Heart left ventricle (tissue), 16 donors: ENCODE data around the gene VPS33A. TPM values are rescaled to one million over a fixed set of nuclear protein-coding genes. Genes with fewer than 3 reads are reported as not detected.
A peak's percentile ranks its signal among the peaks of the same experiment; 100 is the strongest.

Experiments used
- ATAC-seq, 4 donors: fragments of 200-7000 bp; cut with Tn5 transposase; one replicate each; pipeline ENCODE4 v1.9.1; 2020 to 2022; ENCODE audit warnings: moderate library complexity in 4 of 4, mild to moderate bottlenecking in 3 of 4, moderate number of reproducible peaks in 1 of 4
- DNase-seq, 5 donors: peaks; one replicate each; pipeline ENCODE4 v3.0.0-alpha.2; 2020
- H3K27ac ChIP-seq, 12 donors: fragments of 200-600 bp; sonication (generic) in 4 of 12; one replicate each; pipeline versions ENCODE4 v1.5.0 to v1.8.0; 2016 to 2022; ENCODE audit warnings: mild to moderate bottlenecking in 2 of 12
- H3K27me3 ChIP-seq, 9 donors: fragments of 200-600 bp; sonication (generic) in 2 of 9; one replicate each; pipeline versions ENCODE4 v1.5.1 to v1.8.0; 2016 to 2022; ENCODE audit warnings: mild to moderate bottlenecking in 3 of 9
- H3K36me3 ChIP-seq, 9 donors: fragments of 200-600 bp; sonication (generic) in 2 of 9; one replicate each; pipeline versions ENCODE4 v1.5.0 to v1.8.0; 2018 to 2022; ENCODE audit warnings: mild to moderate bottlenecking in 2 of 9
- H3K4me1 ChIP-seq, 12 donors: fragments of 200-600 bp; sonication (generic) in 4 of 12; one replicate each; pipeline versions ENCODE4 v1.5.0 to v1.8.0; 2016 to 2022; ENCODE audit warnings: mild to moderate bottlenecking in 3 of 12
- H3K4me3 ChIP-seq, 12 donors: fragments of 200-600 bp; sonication (generic) in 4 of 12; one replicate each; pipeline versions ENCODE4 v1.5.0 to v1.8.0; 2017 to 2022; ENCODE audit warnings: mild to moderate bottlenecking in 9 of 12, moderate library complexity in 4 of 12
- H3K9me3 ChIP-seq, 12 donors: fragments of 200-600 bp; sonication (generic) in 4 of 12; one replicate each; pipeline versions ENCODE4 v1.5.0 to v1.8.0; 2016 to 2022; ENCODE audit warnings: mild to moderate bottlenecking in 1 of 12
- POLR2A ChIP-seq, 2 donors: fragments of 450-650 bp; IDR thresholded peaks; one replicate each; pipeline ENCODE4 v1.6.1; 2017; ENCODE audit warnings: antibody characterized with exemption in 2 of 2, mild to moderate bottlenecking in 2 of 2, moderate library complexity in 2 of 2
- WGBS, 4 donors: extraction: QIAGEN DNeasy Blood & Tissue Kit in 2 of 4; methylation state at CpG; one replicate each; pipeline versions ENCODE4 v1.1.5 to v1.1.7; 2013 to 2018; 5-methylcytosine and 5-hydroxymethylcytosine counted together
- intact Hi-C, 10 donors: fragments of 100-400 bp; cut with DNase I; formaldehyde crosslinking; loops; one replicate each; pipeline versions ENCODE4 v1.11.1 to v1.14.2; 2022
- polyA plus RNA-seq, 2 donors: library from polyadenylated mRNA; stranded (reverse); fragments of 200-250 nt; gene quantifications; one replicate each; pipeline ENCODE4 v1.2.3, GENCODE V29; 2013
- total RNA-seq, 9 donors: library from RNA; depleted of rRNA in 2 of 9; stranded (reverse); fragments of >200 nt in 2 of 9; fragmentation: NEBNext Ultra II Directional in 3 of 9; extraction: Animal tissue kit (Norgen Biotek cat#: 25700) in 3 of 9; gene quantifications; one replicate each; pipeline versions ENCODE4 v1.1.0 to v1.2.4, GENCODE V29; 2016 to 2023
- TF ChIP-seq, protein P1 (sequence below), 12 donors: fragments of 200-600 bp; sonication (generic) in 4 of 12; IDR thresholded peaks; one replicate each; pipeline versions ENCODE4 v1.5.0 to v1.8.0; 2018 to 2022; ENCODE audit warnings: antibody characterized with exemption in 12 of 12, mild to moderate bottlenecking in 5 of 12
- donor health status: ischemic (EF 13 %, LVEDD 7.1; RV severe dilation, severe dysfunction).
- donor health status: healthy with polysubstance abuse.
- donor health status: DM: no; HTN: yes; CAD: no.
- donor health status: DM: no; HTN: no; CAD: no.
- donor health status: ischemic (EF 25% LVEDD 6.9; RV normal size, moderate dysfunction).
- donor health status: ischemic (EF 25% LVEDD 5.7; RV mildly dilated, moderate dysfunction).
- donor health status: healthy.
- donor health status: DM: yes; HTN: yes; CAD: no.
- donor health status: ischemic (EF 35%, LVEDD 5.7; RV mildly dilated, moderate dysfunction).
- donor health status: nonischemic (EF 11% LVEDD 7.7; RV severe dilation, severe dysfunction).
- donor health status: DM: yes; HTN: yes; CAD: no.
- donor health status: PGD.
- donor health status: ischemic (EF 29% LVEDD 5.4; RV normal size, mild dysfunction).
- donor health status: nonischemic (EF 23%, LVEDD 6.1; RV moderate dilation, normal function).

The VPS33A gene
- total and polyA plus RNA-seq, 11 donors, result 5.6 to 16.7 (median 13.2) TPM

DNA sequence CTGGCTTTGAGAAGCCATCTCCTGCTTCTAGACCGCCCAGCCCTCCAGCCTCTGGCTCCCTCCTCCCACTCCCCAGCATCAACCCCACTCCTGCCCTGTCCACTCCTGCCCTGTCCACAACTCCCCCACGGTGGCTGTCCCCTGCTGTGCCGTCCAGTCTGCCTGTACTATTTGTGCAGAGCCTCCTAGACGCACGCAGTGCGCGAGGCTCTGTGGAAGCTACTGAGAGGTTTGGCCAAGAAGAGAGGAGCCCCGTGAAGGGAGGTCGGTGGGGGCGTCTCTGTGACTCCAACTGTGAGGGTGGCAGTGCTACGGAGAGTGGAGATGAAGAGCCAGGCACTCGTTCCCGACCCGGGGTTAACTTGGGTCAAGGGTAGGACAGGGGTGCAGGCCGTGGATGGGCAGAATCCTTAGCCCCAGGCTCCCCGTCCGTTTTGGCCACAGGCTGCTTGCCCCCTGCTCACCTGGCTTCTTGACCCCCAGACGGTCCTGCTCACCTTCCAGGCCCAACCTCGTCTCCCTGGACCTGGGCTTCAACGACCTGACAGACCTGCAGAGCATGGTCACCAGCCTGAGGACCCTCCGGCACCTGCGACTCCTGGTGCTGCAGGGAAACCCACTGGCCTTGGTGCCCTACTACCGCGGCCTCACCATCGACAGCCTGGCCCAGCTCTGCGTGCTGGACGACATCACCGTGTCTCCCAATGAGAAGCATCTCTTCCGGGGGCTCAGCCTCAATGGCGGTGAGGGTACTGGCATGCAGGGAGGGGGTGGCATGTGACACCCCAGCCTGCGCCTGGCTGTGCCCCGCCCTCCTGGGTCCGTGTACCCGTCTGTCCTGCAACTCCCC lies 76.4 kb downstream of the VPS33A start:
- no peak overlapping the region for H3K4me3 ChIP-seq
- no peaks in the 10 kb centered on the region for H3K36me3 ChIP-seq
- no peak overlapping the region for H3K27ac ChIP-seq
- TF ChIP-seq, protein P1, sequence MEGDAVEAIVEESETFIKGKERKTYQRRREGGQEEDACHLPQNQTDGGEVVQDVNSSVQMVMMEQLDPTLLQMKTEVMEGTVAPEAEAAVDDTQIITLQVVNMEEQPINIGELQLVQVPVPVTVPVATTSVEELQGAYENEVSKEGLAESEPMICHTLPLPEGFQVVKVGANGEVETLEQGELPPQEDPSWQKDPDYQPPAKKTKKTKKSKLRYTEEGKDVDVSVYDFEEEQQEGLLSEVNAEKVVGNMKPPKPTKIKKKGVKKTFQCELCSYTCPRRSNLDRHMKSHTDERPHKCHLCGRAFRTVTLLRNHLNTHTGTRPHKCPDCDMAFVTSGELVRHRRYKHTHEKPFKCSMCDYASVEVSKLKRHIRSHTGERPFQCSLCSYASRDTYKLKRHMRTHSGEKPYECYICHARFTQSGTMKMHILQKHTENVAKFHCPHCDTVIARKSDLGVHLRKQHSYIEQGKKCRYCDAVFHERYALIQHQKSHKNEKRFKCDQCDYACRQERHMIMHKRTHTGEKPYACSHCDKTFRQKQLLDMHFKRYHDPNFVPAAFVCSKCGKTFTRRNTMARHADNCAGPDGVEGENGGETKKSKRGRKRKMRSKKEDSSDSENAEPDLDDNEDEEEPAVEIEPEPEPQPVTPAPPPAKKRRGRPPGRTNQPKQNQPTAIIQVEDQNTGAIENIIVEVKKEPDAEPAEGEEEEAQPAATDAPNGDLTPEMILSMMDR (IDR thresholded peaks at IDR 0.05), result no peak
- no peak for TF ChIP-seq POLR2A (IDR thresholded peaks at IDR 0.05)
- 82 to 90% (median 85%) methylated on average over 21 to 34 of the region's 34 CpGs for WGBS, 4 donors
- ATAC-seq (peak in 1 of 4 donors; percentile 31), DNase-seq (no peak)
- H3K4me1 ChIP-seq, result no peaks in the 10 kb centered on the region
- no peaks in the 10 kb centered on the region for H3K27me3 ChIP-seq
- intact Hi-C loops, result loop anchor here in 4 of 10 donors (5.0 to 10.0 kb wide), 4 partner anchors 55 to 138 kb away; no protein-coding TSS in a partner anchor
- H3K9me3 ChIP-seq, result no peaks in the 10 kb centered on the region

DNA sequence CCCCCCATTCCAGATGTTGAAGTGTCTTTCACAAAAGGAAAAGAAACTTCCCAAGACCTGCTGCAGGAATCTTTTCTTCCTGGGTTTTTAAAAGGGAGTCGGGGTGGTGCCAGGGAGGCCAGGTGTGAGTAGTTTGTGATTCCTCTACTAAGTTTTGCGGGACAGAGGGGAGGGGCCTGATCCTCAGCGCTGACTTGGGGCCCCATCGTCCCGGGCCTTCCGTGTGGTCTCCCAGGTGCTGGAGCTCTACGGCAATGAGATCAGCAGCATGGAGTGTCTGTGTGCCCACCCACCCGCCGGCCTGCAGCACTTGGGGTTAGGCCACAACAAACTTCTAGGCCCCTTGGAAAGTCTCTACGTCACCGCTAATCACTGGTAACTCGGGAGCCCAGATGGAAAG lies 78.8 kb downstream of the VPS33A start:
- H3K27ac ChIP-seq, result no peak overlapping the region
- 72 to 81% (median 75%) methylated on average over 12 of the region's 12 CpGs for WGBS, 4 donors
- H3K4me1 ChIP-seq, result peaks cover 0 to 13% (median 3%) of the 10 kb centered on the region in 12 donors
- H3K27me3 ChIP-seq, result peaks cover 0 to 12% (median 2%) of the 10 kb centered on the region in 9 donors
- ATAC-seq, result no peak
- intact Hi-C loops, result no loop called here
- H3K9me3 ChIP-seq, result no peaks in the 10 kb centered on the region
- DNase-seq, result no peak
- no peaks in the 10 kb centered on the region for H3K36me3 ChIP-seq
- H3K4me3 ChIP-seq, result no peak overlapping the region
- no peak for TF ChIP-seq POLR2A (IDR thresholded peaks at IDR 0.05)
- TF ChIP-seq, protein P1 (IDR thresholded peaks at IDR 0.05), result no peak

DNA sequence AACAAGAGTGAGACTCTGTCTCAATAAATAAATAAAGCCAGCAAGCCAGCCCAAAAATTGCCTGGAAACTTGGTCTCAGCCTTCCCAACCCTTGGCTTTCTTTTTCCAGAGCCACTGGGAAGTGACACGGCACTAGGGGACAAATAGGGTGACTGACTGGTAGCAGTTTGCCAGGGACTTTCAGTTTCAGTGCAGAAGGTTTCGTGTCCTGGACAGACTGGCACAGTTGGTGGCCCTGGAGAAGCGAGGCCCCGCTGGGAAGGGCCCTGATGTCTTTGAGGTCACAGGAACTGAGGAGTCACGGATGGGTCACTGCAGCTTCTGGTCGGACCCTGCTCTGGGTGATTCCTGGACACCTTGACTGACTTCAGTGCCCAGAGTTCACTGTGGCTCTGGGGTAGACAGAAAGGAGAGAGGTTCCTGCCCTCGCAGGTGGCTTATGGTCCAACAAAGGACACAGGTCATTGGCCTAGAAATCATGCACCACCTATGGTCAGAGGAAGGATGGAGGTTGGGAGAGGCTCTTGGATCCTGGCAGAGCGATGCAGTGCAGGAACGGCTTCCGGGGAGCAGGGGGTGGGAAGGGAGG lies 80.7 kb downstream of the VPS33A start:
- no peak overlapping the region for H3K4me3 ChIP-seq
- 87 to 91% (median 88%) methylated on average over 4 to 10 of the region's 10 CpGs for WGBS, 4 donors
- no peak overlapping the region for H3K27ac ChIP-seq
- peaks cover 0 to 13% (median 3%) of the 10 kb centered on the region in 12 donors for H3K4me1 ChIP-seq
- TF ChIP-seq POLR2A (IDR thresholded peaks at IDR 0.05), result no peak
- TF ChIP-seq, protein P1 (IDR thresholded peaks at IDR 0.05), result no peak
- H3K36me3 ChIP-seq, result no peaks in the 10 kb centered on the region
- no peak for DNase-seq
- intact Hi-C loops, result no loop called here
- no peaks in the 10 kb centered on the region for H3K9me3 ChIP-seq
- no peak for ATAC-seq
- peaks cover 0 to 12% (median 2%) of the 10 kb centered on the region in 9 donors for H3K27me3 ChIP-seq

DNA sequence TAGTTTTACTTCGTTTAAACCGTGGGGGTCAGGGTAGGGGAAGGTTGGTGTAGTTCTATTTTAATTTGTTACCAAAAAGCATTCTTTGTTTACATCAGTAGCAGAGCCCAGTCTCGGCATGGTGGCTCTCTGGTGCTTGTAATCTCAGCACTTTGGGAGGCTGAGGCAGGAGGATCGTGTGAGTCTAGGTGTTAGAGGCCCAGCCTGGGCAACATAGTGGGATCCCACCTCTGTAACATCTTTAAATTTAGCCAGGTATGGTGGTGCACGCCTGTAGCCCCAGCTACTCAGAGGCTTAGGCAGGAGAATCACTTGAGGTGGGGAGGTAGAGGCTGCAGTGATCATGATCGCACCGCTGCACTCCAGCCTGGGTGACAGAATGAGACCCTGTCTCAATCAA lies 81.2 kb downstream of the VPS33A start:
- intact Hi-C loops, result no loop called here
- no peak for DNase-seq

More for the DNA sequence above, 81.2 kb downstream of the VPS33A start:
- 90 to 96% (median 92%) methylated on average over 7 of the region's 7 CpGs for WGBS, 4 donors
- TF ChIP-seq, protein P1 (IDR thresholded peaks at IDR 0.05), result no peak
- no peak for TF ChIP-seq POLR2A (IDR thresholded peaks at IDR 0.05)
- peaks cover 0 to 13% (median 3%) of the 10 kb centered on the region in 12 donors for H3K4me1 ChIP-seq
- no peak for ATAC-seq
- peaks cover 0 to 12% (median 2%) of the 10 kb centered on the region in 9 donors for H3K27me3 ChIP-seq
- H3K27ac ChIP-seq, result no peak overlapping the region
- H3K9me3 ChIP-seq, result no peaks in the 10 kb centered on the region
- H3K36me3 ChIP-seq, result no peaks in the 10 kb centered on the region
- no peak overlapping the region for H3K4me3 ChIP-seq
